Thyroid gland (tissue), 4 donors: ENCODE data around the gene ICAM4.

Source experiments
- CTCF ChIP-seq, 6 experiments: fragments of 200-600 bp in 3 of 6; fragments of 450-650 bp in 3 of 6; sonication (generic) in 3 of 6; IDR thresholded peaks; one replicate each; pipeline ENCODE4 v1.5.1; 2016 to 2019; ENCODE audit warnings: antibody characterized with exemption in 6 of 6, mild to moderate bottlenecking in 2 of 6, inconsistent platforms in 1 of 6, moderate library complexity in 1 of 6
- POLR2A ChIP-seq, 2 donors: fragments of 450-650 bp; IDR thresholded peaks; one replicate each; pipeline ENCODE4 v1.6.1; 2017; ENCODE audit warnings: antibody characterized with exemption in 2 of 2, mild to moderate bottlenecking in 2 of 2, moderate library complexity in 1 of 2

GRCh38 chr19:10277795-10278589 lies 8.8 kb upstream of the ICAM4 start:
- TF ChIP-seq POLR2A (IDR thresholded peaks at IDR 0.05) (no peak), CTCF (IDR thresholded peaks at IDR 0.05) (no peak)
